HG03139 (cell line): ENCODE measurements around the gene TLL2.

Experiments
- ATAC-seq: cut with Tn5 transposase; IDR thresholded peaks from one replicate; pipeline ENCODE4 v1.9.1; 2021; ENCODE audit not compliant: unreplicated experiment

The TLL2 gene

GRCh38 chr10:96509017-96509641 is 4.6 kb downstream of the TLL2 start:
- ATAC-seq: no peak

- no peak for ATAC-seq
Observed at GRCh38 chr10:96507044-96507443, 6.7 kb downstream of the TLL2 start.

GRCh38 chr10:96505150-96506136 is 8.3 kb downstream of the TLL2 start:
- no peak for ATAC-seq

GRCh38 chr10:96502561-96503282 is 11.0 kb downstream of the TLL2 start:
- no peak for ATAC-seq

GRCh38 chr10:96501985-96502384 is 11.7 kb downstream of the TLL2 start:
- no peak for ATAC-seq

GRCh38 chr10:96500519-96500918 is 13.2 kb downstream of the TLL2 start:
- no peak for ATAC-seq

GRCh38 chr10:96500050-96500449 is 13.7 kb downstream of the TLL2 start:
- ATAC-seq: no peak

GRCh38 chr10:96497391-96497790 is 16.3 kb downstream of the TLL2 start:
- no peak for ATAC-seq

GRCh38 chr10:96496281-96496925 is 17.3 kb downstream of the TLL2 start:
- no peak for ATAC-seq

- no peak for ATAC-seq
Observed at GRCh38 chr10:96495544-96495943, 18.2 kb downstream of the TLL2 start.

GRCh38 chr10:96494694-96495093 is 19.0 kb downstream of the TLL2 start:
- no peak for ATAC-seq

GRCh38 chr10:96493871-96494525 is 19.7 kb downstream of the TLL2 start:
- ATAC-seq: no peak

- ATAC-seq: no peak
Observed at GRCh38 chr10:96493254-96493653, 20.5 kb downstream of the TLL2 start.

- no peak for ATAC-seq
Observed at GRCh38 chr10:96491303-96491702, 22.4 kb downstream of the TLL2 start.

- ATAC-seq: no peak
Observed at GRCh38 chr10:96488161-96488935, 25.4 kb downstream of the TLL2 start.

GRCh38 chr10:96482815-96483588 is 30.7 kb downstream of the TLL2 start:
- ATAC-seq: no peak

- no peak for ATAC-seq
Observed at GRCh38 chr10:96478355-96478754, 35.4 kb downstream of the TLL2 start.

- ATAC-seq: no peak
Observed at GRCh38 chr10:96473866-96474265, 39.9 kb downstream of the TLL2 start.

- ATAC-seq: no peak
Observed at GRCh38 chr10:96470116-96470743, 43.5 kb downstream of the TLL2 start.
